SK-N-SH treated with all-trans-retinoic acid at 6 μM for 48 hours (cell line): ENCODE data around the gene FRYL.

ENCODE experiments used
- OSR1 ChIP-seq: fragments of 250-450 bp; sonication (Bioruptor Pico); IDR thresholded peaks from 2 replicates; pipeline ENCODE4 v1.8.0; 2022; ENCODE audit warnings: moderate library complexity, mild to moderate bottlenecking, inconsistent platforms
- PPARA ChIP-seq: fragments of 250-450 bp; sonication (Bioruptor Pico); IDR thresholded peaks from 2 replicates; pipeline ENCODE4 v1.5.0; 2020; ENCODE audit warnings: mild to moderate bottlenecking, borderline replicate concordance
- RARB ChIP-seq: fragments of 250-450 bp; sonication (Bioruptor Pico); IDR thresholded peaks from 2 replicates; pipeline ENCODE4 v1.8.0; 2021; ENCODE audit warnings: mild to moderate bottlenecking, moderate library complexity
- ZFP3 ChIP-seq: fragments of 250-450 bp; sonication (Bioruptor Pico); IDR thresholded peaks from 2 replicates; pipeline ENCODE4 v1.5.0; 2020; ENCODE audit warnings: mild to moderate bottlenecking, moderate library complexity
- ZFP30 ChIP-seq: fragments of 450-650 bp; formaldehyde crosslinking; IDR thresholded peaks from 2 replicates; pipeline ENCODE4 v1.5.0; 2022; ENCODE audit warnings: mild to moderate bottlenecking, moderate library complexity
- TF ChIP-seq, protein P1 (sequence below): fragments of 250-450 bp; sonication (Bioruptor Pico); IDR thresholded peaks from 2 replicates; pipeline ENCODE4 v1.5.1; 2020; ENCODE audit warnings: low read depth, mild to moderate bottlenecking, moderate library complexity
- TF ChIP-seq, protein P2 (sequence below): fragments of 250-450 bp; sonication (Bioruptor Pico); IDR thresholded peaks from 2 replicates; pipeline ENCODE4 v1.8.0; 2021; ENCODE audit warnings: low read depth, mild to moderate bottlenecking, moderate library complexity, borderline replicate concordance
- TF ChIP-seq, protein P3 (sequence below): fragments of 250-450 bp; sonication (Bioruptor Pico); IDR thresholded peaks from 2 replicates; pipeline ENCODE4 v1.8.0; 2020; ENCODE audit warnings: mild to moderate bottlenecking, moderate library complexity, borderline replicate concordance
- TF ChIP-seq, protein P4 (sequence below): fragments of 250-450 bp; sonication (Bioruptor Pico); IDR thresholded peaks from 2 replicates; pipeline ENCODE4 v1.5.0; 2020; ENCODE audit warnings: mild to moderate bottlenecking, moderate library complexity
- TF ChIP-seq, protein P5 (sequence below): fragments of 250-450 bp; sonication (Bioruptor Pico); IDR thresholded peaks from 2 replicates; pipeline ENCODE4 v1.5.1; 2021; ENCODE audit warnings: mild to moderate bottlenecking, moderate library complexity

DNA sequence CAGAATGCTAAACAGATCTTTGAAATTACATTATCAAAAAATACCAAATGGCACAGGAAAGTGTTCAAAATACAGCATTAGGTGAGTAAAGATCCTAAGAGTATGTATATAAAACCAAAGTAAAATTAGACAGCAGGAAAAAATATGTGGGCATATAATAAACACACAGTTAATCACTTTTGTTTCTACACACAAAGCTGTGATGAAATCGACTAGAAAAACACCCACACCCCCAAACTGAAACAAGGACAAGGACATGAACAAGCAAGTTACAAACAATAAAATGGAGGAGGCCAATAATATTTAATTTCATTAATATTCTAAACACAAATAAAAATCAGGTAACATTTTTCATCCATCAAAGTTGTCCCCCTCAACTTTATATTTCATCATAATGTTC, 143.2 kb downstream of the FRYL start:
- TF ChIP-seq ZFP3 (CRISPR knock-in tag), result no peak
- TF ChIP-seq, protein P1, sequence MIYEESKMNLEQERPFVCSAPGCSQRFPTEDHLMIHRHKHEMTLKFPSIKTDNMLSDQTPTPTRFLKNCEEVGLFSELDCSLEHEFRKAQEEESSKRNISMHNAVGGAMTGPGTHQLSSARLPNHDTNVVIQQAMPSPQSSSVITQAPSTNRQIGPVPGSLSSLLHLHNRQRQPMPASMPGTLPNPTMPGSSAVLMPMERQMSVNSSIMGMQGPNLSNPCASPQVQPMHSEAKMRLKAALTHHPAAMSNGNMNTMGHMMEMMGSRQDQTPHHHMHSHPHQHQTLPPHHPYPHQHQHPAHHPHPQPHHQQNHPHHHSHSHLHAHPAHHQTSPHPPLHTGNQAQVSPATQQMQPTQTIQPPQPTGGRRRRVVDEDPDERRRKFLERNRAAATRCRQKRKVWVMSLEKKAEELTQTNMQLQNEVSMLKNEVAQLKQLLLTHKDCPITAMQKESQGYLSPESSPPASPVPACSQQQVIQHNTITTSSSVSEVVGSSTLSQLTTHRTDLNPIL (CRISPR knock-in tag), result no peak
- no peak for TF ChIP-seq ZFP30
- no peak for TF ChIP-seq PPARA (CRISPR knock-in tag)
- TF ChIP-seq, protein P2, sequence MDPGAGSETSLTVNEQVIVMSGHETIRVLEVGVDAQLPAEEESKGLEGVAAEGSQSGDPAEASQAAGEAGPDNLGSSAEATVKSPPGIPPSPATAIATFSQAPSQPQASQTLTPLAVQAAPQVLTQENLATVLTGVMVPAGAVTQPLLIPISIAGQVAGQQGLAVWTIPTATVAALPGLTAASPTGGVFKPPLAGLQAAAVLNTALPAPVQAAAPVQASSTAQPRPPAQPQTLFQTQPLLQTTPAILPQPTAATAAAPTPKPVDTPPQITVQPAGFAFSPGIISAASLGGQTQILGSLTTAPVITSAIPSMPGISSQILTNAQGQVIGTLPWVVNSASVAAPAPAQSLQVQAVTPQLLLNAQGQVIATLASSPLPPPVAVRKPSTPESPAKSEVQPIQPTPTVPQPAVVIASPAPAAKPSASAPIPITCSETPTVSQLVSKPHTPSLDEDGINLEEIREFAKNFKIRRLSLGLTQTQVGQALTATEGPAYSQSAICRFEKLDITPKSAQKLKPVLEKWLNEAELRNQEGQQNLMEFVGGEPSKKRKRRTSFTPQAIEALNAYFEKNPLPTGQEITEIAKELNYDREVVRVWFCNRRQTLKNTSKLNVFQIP, result no peak
- TF ChIP-seq, protein P3, sequence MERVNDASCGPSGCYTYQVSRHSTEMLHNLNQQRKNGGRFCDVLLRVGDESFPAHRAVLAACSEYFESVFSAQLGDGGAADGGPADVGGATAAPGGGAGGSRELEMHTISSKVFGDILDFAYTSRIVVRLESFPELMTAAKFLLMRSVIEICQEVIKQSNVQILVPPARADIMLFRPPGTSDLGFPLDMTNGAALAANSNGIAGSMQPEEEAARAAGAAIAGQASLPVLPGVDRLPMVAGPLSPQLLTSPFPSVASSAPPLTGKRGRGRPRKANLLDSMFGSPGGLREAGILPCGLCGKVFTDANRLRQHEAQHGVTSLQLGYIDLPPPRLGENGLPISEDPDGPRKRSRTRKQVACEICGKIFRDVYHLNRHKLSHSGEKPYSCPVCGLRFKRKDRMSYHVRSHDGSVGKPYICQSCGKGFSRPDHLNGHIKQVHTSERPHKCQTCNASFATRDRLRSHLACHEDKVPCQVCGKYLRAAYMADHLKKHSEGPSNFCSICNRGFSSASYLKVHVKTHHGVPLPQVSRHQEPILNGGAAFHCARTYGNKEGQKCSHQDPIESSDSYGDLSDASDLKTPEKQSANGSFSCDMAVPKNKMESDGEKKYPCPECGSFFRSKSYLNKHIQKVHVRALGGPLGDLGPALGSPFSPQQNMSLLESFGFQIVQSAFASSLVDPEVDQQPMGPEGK (CRISPR knock-in tag), result no peak
- TF ChIP-seq RARB (CRISPR knock-in tag), result no peak
- TF ChIP-seq, protein P4, sequence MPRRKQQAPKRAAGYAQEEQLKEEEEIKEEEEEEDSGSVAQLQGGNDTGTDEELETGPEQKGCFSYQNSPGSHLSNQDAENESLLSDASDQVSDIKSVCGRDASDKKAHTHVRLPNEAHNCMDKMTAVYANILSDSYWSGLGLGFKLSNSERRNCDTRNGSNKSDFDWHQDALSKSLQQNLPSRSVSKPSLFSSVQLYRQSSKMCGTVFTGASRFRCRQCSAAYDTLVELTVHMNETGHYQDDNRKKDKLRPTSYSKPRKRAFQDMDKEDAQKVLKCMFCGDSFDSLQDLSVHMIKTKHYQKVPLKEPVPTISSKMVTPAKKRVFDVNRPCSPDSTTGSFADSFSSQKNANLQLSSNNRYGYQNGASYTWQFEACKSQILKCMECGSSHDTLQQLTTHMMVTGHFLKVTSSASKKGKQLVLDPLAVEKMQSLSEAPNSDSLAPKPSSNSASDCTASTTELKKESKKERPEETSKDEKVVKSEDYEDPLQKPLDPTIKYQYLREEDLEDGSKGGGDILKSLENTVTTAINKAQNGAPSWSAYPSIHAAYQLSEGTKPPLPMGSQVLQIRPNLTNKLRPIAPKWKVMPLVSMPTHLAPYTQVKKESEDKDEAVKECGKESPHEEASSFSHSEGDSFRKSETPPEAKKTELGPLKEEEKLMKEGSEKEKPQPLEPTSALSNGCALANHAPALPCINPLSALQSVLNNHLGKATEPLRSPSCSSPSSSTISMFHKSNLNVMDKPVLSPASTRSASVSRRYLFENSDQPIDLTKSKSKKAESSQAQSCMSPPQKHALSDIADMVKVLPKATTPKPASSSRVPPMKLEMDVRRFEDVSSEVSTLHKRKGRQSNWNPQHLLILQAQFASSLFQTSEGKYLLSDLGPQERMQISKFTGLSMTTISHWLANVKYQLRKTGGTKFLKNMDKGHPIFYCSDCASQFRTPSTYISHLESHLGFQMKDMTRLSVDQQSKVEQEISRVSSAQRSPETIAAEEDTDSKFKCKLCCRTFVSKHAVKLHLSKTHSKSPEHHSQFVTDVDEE (CRISPR knock-in tag), result no peak
- TF ChIP-seq, protein P5, sequence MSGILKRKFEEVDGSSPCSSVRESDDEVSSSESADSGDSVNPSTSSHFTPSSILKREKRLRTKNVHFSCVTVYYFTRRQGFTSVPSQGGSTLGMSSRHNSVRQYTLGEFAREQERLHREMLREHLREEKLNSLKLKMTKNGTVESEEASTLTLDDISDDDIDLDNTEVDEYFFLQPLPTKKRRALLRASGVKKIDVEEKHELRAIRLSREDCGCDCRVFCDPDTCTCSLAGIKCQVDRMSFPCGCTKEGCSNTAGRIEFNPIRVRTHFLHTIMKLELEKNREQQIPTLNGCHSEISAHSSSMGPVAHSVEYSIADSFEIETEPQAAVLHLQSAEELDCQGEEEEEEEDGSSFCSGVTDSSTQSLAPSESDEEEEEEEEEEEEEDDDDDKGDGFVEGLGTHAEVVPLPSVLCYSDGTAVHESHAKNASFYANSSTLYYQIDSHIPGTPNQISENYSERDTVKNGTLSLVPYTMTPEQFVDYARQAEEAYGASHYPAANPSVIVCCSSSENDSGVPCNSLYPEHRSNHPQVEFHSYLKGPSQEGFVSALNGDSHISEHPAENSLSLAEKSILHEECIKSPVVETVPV (CRISPR knock-in tag), result no peak
- TF ChIP-seq OSR1 (CRISPR knock-in tag), result no peak
